ENCODE results near the gene NSMF. TPM values are rescaled to one million over a fixed set of nuclear protein-coding genes. Genes with fewer than 3 reads are reported as not detected.
"Not testable (repeated sequence)": the region's sequence is repeated elsewhere in the genome, so short reads cannot be mapped to it uniquely, and the experiment has no call there.

NSMF gene
- total RNA-seq, 2 donors from 2014 or later, result 17.1 to 36.4 TPM

DNA sequence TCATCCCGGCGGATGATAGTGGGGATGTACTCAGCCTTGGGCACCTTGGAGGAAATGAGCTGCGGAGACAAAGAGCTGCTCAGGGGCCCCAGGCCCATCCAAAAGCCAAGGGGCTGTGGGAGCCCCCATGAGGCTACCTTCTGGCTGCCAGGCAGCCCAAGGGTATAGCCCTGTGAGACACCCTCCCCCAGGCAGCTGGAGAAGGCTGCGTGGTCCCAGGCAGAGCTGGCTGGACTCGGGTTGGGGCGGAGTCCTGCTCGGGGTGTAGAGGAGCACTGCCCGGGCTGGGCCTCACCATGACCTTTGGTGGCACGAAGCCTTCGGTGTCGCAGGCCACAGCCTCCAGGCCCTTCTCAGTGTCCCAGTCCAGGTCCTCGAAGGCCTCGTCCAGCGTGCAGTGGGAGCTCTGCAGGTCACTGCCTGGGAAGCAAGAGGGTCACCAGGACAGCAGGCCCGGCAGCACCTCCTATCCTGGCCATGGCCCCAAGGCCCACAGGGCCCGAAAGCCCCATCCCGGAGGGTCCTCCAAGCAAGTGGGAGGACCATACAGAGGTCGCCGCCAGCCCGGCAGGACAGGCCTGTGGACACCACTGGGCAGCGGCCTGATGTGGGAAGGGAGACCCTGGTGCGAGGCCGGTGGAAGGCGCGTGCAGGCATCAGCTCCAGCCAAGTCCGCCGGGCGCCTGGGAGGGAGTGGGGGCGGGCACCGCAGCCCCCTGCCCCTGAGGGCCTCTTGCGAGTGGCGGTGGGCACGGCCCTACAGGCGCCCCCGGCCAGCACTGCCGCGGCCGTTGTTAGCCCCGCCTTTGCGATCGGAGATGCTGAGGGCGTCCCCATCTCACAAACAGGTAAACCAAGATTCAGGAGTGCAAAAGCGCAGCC lies 6.1 kb downstream of the NSMF start:
- Mint-ChIP-seq H3K27ac (no peak overlapping the region), H3K36me3 (no peaks in the 10 kb centered on the region), H3K4me3 (peak overlapping the region; percentile 38), H3K9me3 (no peaks in the 10 kb centered on the region), H3K4me1 (ENCODE audit: low read depth in 2 of 2) (peaks cover 8 to 20% of the 10 kb centered on the region in 2 donors), H3K27me3 (no peaks in the 10 kb centered on the region)
- DNase-seq (ENCODE audit: low spot score), result no peak
- no peak for ATAC-seq

DNA sequence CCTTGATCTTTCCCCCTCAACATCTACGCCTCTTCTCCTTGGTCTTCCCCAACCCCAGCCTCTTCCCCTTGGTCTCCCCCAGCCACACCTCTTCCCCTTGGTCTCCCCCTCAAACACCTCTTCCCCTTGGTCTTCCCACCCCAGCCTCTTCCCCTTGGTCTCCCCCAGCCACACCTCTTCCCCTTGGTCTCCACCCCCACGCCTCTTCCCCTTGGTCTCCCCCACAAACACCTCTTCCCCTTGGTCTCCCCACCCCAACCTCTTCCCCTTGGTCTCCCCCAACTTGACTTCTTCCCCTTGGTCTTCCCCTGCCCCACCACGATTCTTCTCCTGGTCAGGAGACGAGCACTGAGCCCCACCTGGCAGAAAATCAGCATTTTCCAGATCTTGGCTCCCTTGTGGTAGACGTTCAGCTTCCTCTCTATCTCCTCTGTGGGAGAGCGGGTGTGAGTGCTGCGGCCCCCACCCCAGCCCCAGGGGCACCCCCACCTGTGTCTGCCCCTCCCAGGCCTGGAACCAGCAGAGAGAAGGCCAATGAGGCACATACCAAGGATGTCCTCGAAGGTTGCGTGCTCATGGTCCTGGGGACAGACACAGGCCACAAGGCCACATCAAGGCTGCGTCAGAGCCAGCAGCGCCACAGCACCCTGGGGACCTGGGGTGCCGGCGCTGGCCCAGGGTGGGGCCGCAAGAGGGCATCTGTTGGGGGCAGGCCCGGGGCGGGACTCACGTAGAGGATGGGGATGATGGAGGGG lies 7.0 kb downstream of the NSMF start:
- H3K27me3 Mint-ChIP-seq, result no peaks in the 10 kb centered on the region
- DNase-seq (ENCODE audit: low spot score), result no peak
- peak overlapping the region; percentile 47 for H3K4me3 Mint-ChIP-seq
- no peak for ATAC-seq
- no peaks in the 10 kb centered on the region for H3K36me3 Mint-ChIP-seq
- no peaks in the 10 kb centered on the region for H3K9me3 Mint-ChIP-seq
- peaks cover 8 to 20% of the 10 kb centered on the region in 2 donors for H3K4me1 Mint-ChIP-seq (ENCODE audit: low read depth in 2 of 2)
- peak overlapping the region in 1 of 2 donors; percentile 41 for H3K27ac Mint-ChIP-seq

DNA sequence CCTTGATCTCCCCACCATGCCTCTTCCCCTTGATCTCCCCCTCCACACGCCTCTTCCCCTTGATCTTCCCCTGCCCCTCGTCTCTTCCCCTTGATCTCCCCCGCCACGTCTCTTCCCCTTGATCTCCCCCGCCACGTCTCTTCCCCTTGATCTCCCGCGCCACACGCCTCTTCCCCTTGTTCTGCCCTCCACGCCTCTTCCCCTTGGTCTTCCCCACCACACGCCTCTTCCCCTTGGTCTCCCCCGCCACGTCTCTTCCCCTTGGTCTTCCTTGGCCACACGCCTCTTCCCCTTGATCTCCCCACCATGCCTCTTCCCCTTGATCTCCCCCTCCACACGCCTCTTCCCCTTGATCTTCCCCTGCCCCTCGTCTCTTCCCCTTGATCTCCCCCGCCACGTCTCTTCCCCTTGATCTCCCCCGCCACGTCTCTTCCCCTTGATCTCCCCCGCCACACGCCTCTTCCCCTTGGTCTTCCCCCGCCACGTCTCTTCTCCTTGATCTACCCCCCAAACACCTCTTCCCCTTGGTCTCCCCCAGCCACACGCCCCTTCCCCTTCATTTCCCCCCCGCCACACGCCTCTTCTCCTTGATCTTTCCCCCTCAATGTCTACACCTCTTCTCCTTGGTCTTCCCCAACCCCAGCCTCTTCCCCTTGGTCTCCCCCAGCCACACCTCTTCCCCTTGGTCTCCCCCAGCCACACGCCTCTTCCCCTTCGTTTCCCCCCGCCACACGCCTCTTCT lies 7.7 kb downstream of the NSMF start:
- DNase-seq (ENCODE audit: low spot score), result not testable (repeated sequence)

DNA sequence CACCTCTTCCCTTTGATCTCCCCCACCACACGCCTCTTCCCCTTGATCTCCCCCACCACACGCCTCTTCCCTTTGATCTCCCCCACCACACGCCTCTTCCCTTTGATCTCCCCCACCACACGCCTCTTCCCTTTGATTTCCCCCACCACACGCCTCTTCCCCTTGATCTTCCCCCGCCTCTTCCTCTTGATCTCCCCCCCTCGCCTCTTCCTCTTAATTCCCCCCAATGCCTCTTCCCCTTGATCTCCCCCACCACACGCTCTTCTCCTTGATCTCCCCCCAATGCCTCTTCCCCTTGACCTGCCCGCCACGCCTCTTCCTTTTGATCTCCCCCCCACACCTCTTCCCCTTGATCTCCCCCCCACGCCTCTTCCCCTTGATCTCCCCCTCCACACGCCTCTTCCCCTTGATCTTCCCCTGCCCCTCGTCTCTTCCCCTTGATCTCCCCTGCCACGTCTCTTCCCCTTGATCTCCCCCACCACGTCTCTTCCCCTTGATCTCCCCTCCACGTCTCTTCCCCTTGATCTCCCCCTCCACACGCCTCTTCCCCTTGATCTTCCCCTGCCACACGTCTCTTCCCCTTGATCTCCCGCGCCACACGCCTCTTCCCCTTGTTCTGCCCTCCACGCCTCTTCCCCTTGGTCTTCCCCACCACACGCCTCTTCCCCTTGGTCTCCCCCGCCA lies 8.5 kb downstream of the NSMF start:
- H3K4me3 Mint-ChIP-seq, ATAC-seq, H3K36me3 Mint-ChIP-seq, H3K27me3 Mint-ChIP-seq, H3K27ac Mint-ChIP-seq, H3K9me3 Mint-ChIP-seq: not testable (repeated sequence)
- DNase-seq (ENCODE audit: low spot score), result peak; percentile 54
- H3K4me1 Mint-ChIP-seq (ENCODE audit: low read depth in 2 of 2), result peaks cover 8 to 18% of the 10 kb centered on the region in 2 donors

More for the DNA sequence above, 7.7 kb downstream of the NSMF start:
- H3K27ac Mint-ChIP-seq, result peak overlapping the region in 1 of 2 donors; percentile 41
- peak overlapping the region; percentile 47 for H3K4me3 Mint-ChIP-seq
- not testable (repeated sequence) for H3K9me3 Mint-ChIP-seq, ATAC-seq, H3K27me3 Mint-ChIP-seq, H3K36me3 Mint-ChIP-seq
- peaks cover 8 to 21% of the 10 kb centered on the region in 2 donors for H3K4me1 Mint-ChIP-seq (ENCODE audit: low read depth in 2 of 2)

DNA sequence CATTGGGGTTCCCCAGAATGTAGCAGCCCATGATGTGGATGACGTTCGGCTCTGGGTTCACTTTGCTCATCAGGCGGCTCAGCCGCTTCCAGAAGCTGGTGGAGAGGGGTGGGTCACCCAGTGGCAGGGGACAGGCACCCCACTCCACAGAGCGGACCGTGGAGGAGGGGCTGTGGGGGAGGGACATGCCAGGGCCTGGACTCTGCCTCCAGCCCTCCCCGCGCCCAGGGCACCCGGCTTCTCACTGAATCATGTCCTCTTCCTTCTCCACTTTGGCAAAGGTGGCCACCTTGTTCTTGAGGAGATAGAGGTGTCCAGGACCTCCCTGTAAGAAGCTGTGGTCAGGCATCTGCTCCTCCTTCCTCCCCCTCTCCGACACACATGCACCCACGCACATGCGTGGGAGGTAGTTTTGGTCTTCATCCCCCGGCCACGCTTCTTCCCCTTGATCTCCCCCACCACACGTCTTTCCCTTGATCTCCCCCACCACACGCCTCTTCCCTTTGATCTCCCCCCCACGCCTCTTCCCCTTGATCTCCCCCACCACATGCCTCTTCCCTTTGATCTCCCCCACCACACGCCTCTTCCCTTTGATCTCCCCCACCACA lies 9.1 kb downstream of the NSMF start:
- DNase-seq (ENCODE audit: low spot score) (peak; percentile 63), ATAC-seq (no peak)
- H3K4me1 Mint-ChIP-seq (ENCODE audit: low read depth in 2 of 2), result peaks cover 12 to 21% of the 10 kb centered on the region in 2 donors
- no peak overlapping the region for H3K27ac Mint-ChIP-seq
- no peak overlapping the region for H3K4me3 Mint-ChIP-seq
- no peaks in the 10 kb centered on the region for H3K36me3 Mint-ChIP-seq
- no peaks in the 10 kb centered on the region for H3K9me3 Mint-ChIP-seq
- H3K27me3 Mint-ChIP-seq, result peaks cover 0 to 2% of the 10 kb centered on the region in 2 donors

DNA sequence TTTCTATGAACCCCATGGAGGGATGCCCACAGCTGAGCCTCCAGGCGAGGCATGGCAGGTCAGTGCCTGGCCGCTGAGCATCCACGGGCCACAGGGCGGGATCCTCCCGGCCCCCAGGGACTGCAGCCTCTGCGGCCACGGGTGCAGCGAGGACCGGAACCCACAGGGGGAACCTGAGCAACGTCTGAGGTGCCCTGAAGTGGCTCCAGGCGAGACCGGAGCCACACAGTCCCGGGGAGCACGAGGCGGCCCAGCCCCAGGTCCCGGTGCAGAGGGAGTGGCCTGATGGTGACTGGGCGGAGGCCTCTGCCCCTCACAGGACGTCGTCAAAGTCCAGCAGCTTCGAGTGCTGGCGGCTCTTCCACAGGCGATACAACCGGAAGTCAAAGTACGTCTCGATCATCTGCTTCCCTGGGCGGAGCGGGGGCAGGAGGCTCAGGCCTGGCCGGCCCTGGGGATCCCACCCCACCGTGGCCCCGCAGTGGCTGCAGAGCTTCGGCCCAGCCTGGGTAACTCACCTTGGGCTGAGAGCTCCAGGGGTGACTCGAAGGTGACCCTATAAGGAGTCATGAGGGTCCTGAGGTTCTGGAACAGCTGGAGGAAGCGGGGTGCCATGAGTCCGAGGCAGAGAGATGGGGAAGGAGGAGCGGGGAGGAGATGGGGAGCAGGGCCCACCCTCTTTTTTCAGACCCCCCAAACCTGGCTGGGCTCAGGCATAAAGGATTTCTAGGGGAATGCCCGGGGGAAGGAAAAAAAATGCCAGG lies 9.9 kb downstream of the NSMF start:
- Mint-ChIP-seq H3K9me3 (no peaks in the 10 kb centered on the region), H3K36me3 (no peaks in the 10 kb centered on the region), H3K27ac (no peak overlapping the region), H3K27me3 (peaks cover 0 to 2% of the 10 kb centered on the region in 2 donors), H3K4me1 (ENCODE audit: low read depth in 2 of 2) (peaks cover 14 to 25% of the 10 kb centered on the region in 2 donors), H3K4me3 (no peak overlapping the region)
- DNase-seq (ENCODE audit: low spot score) (peak; percentile 58), ATAC-seq (no peak)

DNA sequence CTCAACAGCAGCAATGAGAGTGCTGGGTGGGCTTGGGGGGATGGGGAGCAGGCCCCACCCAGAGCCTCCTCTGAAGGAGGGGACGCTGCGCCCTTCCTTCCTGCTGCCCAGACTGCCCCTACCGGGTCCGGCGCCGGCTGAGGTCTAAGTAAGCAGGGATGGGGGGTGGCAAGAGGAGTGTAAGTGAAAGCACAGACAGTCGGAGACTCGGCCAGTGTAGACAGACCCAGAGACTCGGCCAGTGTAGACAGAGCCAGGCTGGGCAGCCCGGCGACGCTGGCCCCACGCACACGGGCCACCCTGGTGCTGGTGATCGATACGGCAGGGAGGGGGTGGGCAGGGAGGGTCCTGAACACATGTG lies 10.6 kb downstream of the NSMF start:
- DNase-seq (ENCODE audit: low spot score), result no peak
- H3K36me3 Mint-ChIP-seq, result no peaks in the 10 kb centered on the region
- no peak overlapping the region for H3K4me3 Mint-ChIP-seq
- peaks cover 3% of the 10 kb centered on the region in 2 donors for H3K27me3 Mint-ChIP-seq
- no peak overlapping the region for H3K27ac Mint-ChIP-seq
- H3K9me3 Mint-ChIP-seq, result no peaks in the 10 kb centered on the region
- no peak for ATAC-seq
- H3K4me1 Mint-ChIP-seq (ENCODE audit: low read depth in 2 of 2), result peaks cover 14 to 25% of the 10 kb centered on the region in 2 donors

DNA sequence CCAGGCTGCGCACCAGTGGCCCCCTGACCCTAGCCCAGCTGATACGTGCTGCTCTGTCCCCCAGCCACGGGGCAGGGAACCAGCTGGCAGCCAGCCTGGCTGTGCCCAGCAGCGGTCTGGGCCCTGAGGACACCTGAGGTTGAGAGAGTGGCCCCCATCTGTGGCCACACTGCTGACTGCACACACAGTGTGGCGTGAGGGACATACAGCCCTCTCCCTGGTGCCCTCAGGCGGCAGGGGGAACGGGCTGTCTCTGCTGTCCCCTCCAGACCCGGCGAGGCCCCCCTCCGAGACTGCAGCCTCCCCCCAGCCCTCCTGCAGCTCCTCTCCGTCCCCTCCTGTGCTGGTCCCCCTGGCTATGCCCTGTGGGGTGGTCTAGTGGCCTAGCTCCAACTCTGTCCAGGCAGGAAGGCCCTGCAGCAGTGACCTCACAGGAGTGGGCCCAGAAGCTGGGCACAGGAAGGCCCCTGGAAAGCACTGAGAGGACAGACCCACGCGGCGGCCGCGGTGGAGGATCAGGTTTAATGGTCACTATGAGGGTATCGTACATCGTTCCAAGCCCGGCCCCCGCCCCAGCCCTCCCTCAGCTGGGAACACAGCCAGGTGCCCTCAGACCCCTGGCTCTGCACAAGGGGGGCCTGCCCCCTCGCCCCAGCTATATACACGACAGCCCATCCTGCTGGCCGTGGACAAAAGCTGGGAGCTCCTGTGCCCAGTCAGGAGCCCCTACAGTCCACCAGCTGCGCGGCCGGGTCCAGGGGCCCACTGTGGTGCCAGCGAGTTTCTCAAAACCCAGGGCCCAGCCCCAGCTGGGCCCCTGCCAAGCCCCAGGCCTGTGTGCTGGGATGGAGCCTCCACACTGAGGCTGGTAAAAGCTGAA lies 11.2 kb downstream of the NSMF start:
- H3K36me3 Mint-ChIP-seq, result no peaks in the 10 kb centered on the region
- no peaks in the 10 kb centered on the region for H3K9me3 Mint-ChIP-seq
- H3K4me3 Mint-ChIP-seq, result no peak overlapping the region
- peaks cover 14 to 25% of the 10 kb centered on the region in 2 donors for H3K4me1 Mint-ChIP-seq (ENCODE audit: low read depth in 2 of 2)
- ATAC-seq (no peak), DNase-seq (ENCODE audit: low spot score) (peak; percentile 37)
- H3K27me3 Mint-ChIP-seq, result peaks cover 5 to 7% of the 10 kb centered on the region in 2 donors
- H3K27ac Mint-ChIP-seq, result no peak overlapping the region

DNA sequence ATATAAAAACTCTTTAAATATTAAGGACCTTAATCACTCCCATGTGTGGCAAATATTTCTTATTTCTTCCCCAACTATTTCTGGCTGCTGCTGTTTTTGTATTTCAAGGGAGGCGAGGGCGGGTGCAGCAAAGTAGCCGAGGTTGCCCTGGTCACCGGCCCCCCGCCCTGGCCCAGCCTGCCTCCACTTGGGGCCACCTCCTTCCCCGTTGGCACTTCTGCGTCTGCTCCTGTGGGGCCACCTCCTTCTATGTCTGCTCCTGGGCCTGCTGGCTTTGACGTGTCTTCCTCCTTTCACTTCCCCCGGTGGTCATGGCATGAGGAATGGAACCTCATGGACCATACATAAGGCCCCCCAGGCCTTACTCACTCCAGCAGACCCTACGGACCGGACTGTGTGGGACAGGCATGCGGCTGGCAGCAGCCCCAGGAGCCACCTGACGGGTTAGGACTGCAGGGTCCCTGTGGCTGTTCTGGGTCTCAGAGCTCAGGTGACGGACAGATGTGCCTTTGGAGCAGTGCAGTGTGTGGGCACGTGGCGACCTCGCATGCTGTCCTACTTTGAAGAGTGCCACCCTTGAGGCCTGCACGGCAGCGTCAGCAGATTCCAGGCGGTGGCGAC lies 12.2 kb downstream of the NSMF start:
- H3K9me3 Mint-ChIP-seq, result no peaks in the 10 kb centered on the region
- DNase-seq (ENCODE audit: low spot score) (peak; percentile 53), ATAC-seq (no peak)
- H3K27ac Mint-ChIP-seq, result no peak overlapping the region
- H3K4me1 Mint-ChIP-seq (ENCODE audit: low read depth in 2 of 2), result peaks cover 12 to 21% of the 10 kb centered on the region in 2 donors
- H3K36me3 Mint-ChIP-seq, result no peaks in the 10 kb centered on the region
- H3K4me3 Mint-ChIP-seq, result no peak overlapping the region
- H3K27me3 Mint-ChIP-seq, result peaks cover 6 to 10% of the 10 kb centered on the region in 2 donors

DNA sequence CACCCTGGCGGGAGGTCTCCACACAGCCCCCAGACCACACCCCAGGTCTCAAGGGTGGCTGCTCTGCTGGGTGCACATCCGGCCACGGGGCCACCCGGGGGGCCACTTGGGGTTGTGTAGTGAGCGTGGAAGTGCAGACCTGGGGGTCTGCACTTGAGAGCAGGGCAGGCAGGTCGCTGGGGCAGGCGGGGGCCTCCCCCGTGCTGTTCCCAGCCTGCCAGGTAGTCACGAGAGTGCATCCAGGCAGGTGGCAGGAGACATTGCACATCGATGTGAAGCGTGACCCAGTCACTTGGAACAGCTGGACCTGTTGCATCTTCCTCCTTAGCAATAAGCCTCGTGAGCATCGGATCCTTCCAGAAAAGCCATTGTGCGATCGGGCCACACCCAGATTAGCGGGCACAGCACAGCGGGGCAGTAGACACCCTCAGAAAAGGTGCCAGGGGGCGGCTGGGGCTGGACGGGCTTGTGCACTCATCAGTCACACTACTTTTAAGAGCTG lies 13.2 kb downstream of the NSMF start:
- H3K9me3 Mint-ChIP-seq, result no peaks in the 10 kb centered on the region
- no peaks in the 10 kb centered on the region for H3K36me3 Mint-ChIP-seq
- no peak overlapping the region for H3K27ac Mint-ChIP-seq
- DNase-seq (ENCODE audit: low spot score) (peak; percentile 58), ATAC-seq (no peak)
- no peak overlapping the region for H3K4me3 Mint-ChIP-seq
- H3K4me1 Mint-ChIP-seq (ENCODE audit: low read depth in 2 of 2), result peaks cover 12 to 22% of the 10 kb centered on the region in 2 donors
- peaks cover 8 to 15% of the 10 kb centered on the region in 2 donors for H3K27me3 Mint-ChIP-seq

DNA sequence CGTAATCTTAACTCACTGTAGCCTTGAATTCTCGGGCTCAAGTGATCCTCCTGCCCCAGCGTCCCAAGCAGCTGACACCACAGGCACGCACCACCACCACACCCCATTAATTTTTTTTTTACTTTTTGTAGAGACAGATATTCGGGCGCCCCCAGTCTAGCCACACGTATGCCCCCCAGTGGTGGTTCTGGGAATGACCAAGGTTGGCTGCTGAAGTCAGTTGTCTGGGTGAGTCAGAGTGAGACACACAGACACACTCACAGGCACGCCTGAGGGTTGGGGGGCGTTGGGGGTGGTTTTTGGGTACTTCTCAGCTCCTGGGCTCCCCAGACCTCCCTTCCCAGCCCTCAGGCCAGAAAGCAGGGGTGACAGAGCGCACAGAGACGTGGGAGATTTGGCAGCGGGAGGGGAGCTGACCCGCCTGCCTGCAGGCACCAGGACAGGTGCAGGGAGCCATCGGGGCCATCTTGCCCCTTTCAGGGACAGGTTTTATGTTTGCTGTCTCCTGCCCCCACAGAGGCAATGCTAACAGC lies 13.8 kb downstream of the NSMF start:
- no peak overlapping the region for H3K27ac Mint-ChIP-seq
- no peaks in the 10 kb centered on the region for H3K36me3 Mint-ChIP-seq
- H3K27me3 Mint-ChIP-seq, result peaks cover 8 to 15% of the 10 kb centered on the region in 2 donors
- H3K4me1 Mint-ChIP-seq (ENCODE audit: low read depth in 2 of 2), result peaks cover 12 to 18% of the 10 kb centered on the region in 2 donors
- no peak overlapping the region for H3K4me3 Mint-ChIP-seq
- ATAC-seq (peak; percentile 83 to 84), DNase-seq (ENCODE audit: low spot score) (peak; percentile 76)
- no peaks in the 10 kb centered on the region for H3K9me3 Mint-ChIP-seq

All from natural killer cell treated with Interleukin-12 subunit alpha and Interleukin-12 subunit beta and Interleukin-15 and Interleukin-18, amount 100 ng/mL, for 72 hours (primary cell).